GM12878 (cell line): ENCODE data around the gene SRP14. TPM values are rescaled to one million over a fixed set of nuclear protein-coding genes. Genes with fewer than 3 reads are reported as not detected.

Source experiments
- ATAC-seq: fragments of 200-7000 bp; cut with Tn5 transposase; 3 replicates; pipeline ENCODE4 v1.9.1; 2020; ENCODE audit warnings: mild to moderate bottlenecking, moderate library complexity
- BruUV-seq: library from RNA; stranded (reverse); fragments of 400-500 nt; replicated peaks from 2 replicates; lab custom pipeline; 2021; lab: Mats Ljungman, UMichigan
- CTCF ChIA-PET: fragments of 300-600 bp; sonication (Branson Sonifier 250); formaldehyde crosslinking; extraction: SDS; loops from one replicate; lab custom pipeline; 2021; ENCODE audit warnings: inconsistent platforms; lab: Yijun Ruan, JAX
- POLR2A ChIA-PET: fragments of 350-600 bp; formaldehyde crosslinking; extraction: SDS; loops from one replicate; lab custom pipeline; 2021; ENCODE audit warnings: inconsistent platforms; lab: Charles Lee
- RAD21 ChIA-PET: fragments of 300-600 bp; sonication (Branson Sonifier 250); formaldehyde crosslinking; loops from one replicate; lab custom pipeline; 2023; ENCODE audit warnings: antibody characterized with exemption; ENCODE audit not compliant: unreplicated experiment; lab: Charles Lee
- SMC1A ChIA-PET: fragments of 300-600 bp; sonication (Branson Sonifier 250); formaldehyde crosslinking; loops from one replicate; lab custom pipeline; 2023; ENCODE audit not compliant: unreplicated experiment, uncharacterized antibody; lab: Charles Lee
- DNase-seq: peaks from one replicate; pipeline ENCODE4 v3.0.0-alpha.2; 2011; ENCODE audit warnings: low read depth, low spot score
- FAIRE-seq: peaks from 3 replicates; lab custom pipeline; 2011; peaks lifted over from hg19 to GRCh38; lab: Jason Lieb, UNC
- H2AFZ ChIP-seq: 2 replicates; pipeline ENCODE4 v1.6.0; 2011; ENCODE audit warnings: low read depth, low read length, control low read depth; ENCODE audit not compliant: control insufficient read depth
- H3K27ac ChIP-seq: 2 replicates; pipeline ENCODE4 v1.5.1; 2011; ENCODE audit warnings: control low read depth; ENCODE audit not compliant: control insufficient read depth, insufficient read depth
- H3K27me3 ChIP-seq, 2 experiments: replicated peaks in 1 of 2; 2 replicates each; pipeline versions ENCODE4 v1.6.0 to v1.6.1; 2011; ENCODE audit warnings: low read length in 1 of 2; ENCODE audit not compliant: control insufficient read depth in 2 of 2, insufficient read depth in 2 of 2
- H3K36me3 ChIP-seq, 2 experiments: 2 replicates each; pipeline ENCODE4 v1.5.1; 2011; ENCODE audit warnings: low read length in 1 of 2; ENCODE audit not compliant: control insufficient read depth in 2 of 2, insufficient read depth in 2 of 2
- H3K4me1 ChIP-seq: 2 replicates; pipeline ENCODE4 v1.6.1; 2011; ENCODE audit warnings: mild to moderate bottlenecking, low read length, moderate library complexity, mixed read lengths; ENCODE audit not compliant: control insufficient read depth, insufficient read depth
- H3K4me2 ChIP-seq: 2 replicates; pipeline ENCODE4 v1.6.0; 2011; ENCODE audit warnings: control low read depth; ENCODE audit not compliant: control insufficient read depth, insufficient read depth
- H3K4me3 ChIP-seq: fragments of 200-600 bp; sonication (generic); 2 replicates; pipeline ENCODE4 v1.5.1; 2016
- H3K79me2 ChIP-seq: 2 replicates; pipeline ENCODE4 v1.6.0; 2011; ENCODE audit warnings: low read length; ENCODE audit not compliant: control insufficient read depth, insufficient read depth
- H3K9ac ChIP-seq: 2 replicates; pipeline ENCODE4 v1.8.0; 2011; ENCODE audit warnings: low read length, control low read depth, mixed read lengths; ENCODE audit not compliant: control insufficient read depth, insufficient read depth
- H3K9me3 ChIP-seq: replicated peaks from 3 replicates; pipeline ENCODE4 v1.5.1; 2011; ENCODE audit warnings: mild to moderate bottlenecking, low read length; ENCODE audit not compliant: control insufficient read depth, insufficient read depth
- H4K20me1 ChIP-seq: 2 replicates; pipeline ENCODE4 v1.6.0; 2011; ENCODE audit not compliant: control insufficient read depth, insufficient read depth
- DPF2 ChIP-seq: fragments of 450-650 bp; IDR thresholded peaks from 2 replicates; pipeline ENCODE4 v1.6.1; 2017; ENCODE audit warnings: mild to moderate bottlenecking
- EP300 ChIP-seq, 2 experiments: fragments of 150-350 bp in 1 of 2; IDR thresholded peaks; 2 replicates each; pipeline ENCODE4 v1.6.1; 2011 to 2012; ENCODE audit warnings: low read depth in 2 of 2, low read length in 2 of 2, borderline replicate concordance in 1 of 2, improper control_type of control experiment in 1 of 2, inconsistent platforms in 1 of 2; ENCODE audit not compliant: control insufficient read depth in 1 of 2
- ETV6 ChIP-seq, 2 experiments: fragments of 450-650 bp in 1 of 2; IDR thresholded peaks in 1 of 2; conservative IDR thresholded peaks in 1 of 2; 2 replicates each; pipeline ENCODE4 v1.6.1; 2014; ENCODE audit warnings: antibody characterized with exemption in 1 of 2, borderline replicate concordance in 1 of 2, low read depth in 1 of 2, mild to moderate bottlenecking in 1 of 2, moderate library complexity in 1 of 2
- HDGF ChIP-seq: fragments of 450-650 bp; IDR thresholded peaks from 2 replicates; pipeline ENCODE4 v1.6.1; 2016; ENCODE audit warnings: antibody characterized with exemption
- MEF2B ChIP-seq: fragments of 450-650 bp; IDR thresholded peaks from 2 replicates; pipeline ENCODE4 v1.6.1; 2018; ENCODE audit warnings: mild to moderate bottlenecking, moderate library complexity; ENCODE audit not compliant: partially characterized antibody, poor library complexity, severe bottlenecking
- NR2C2 ChIP-seq: IDR thresholded peaks from 2 replicates; pipeline ENCODE4 v1.6.1; 2011; ENCODE audit warnings: borderline replicate concordance, low read depth; ENCODE audit not compliant: control insufficient read depth, insufficient read length
- ZNF207 ChIP-seq: fragments of 450-650 bp; IDR thresholded peaks from 2 replicates; pipeline ENCODE4 v1.6.1; 2014; ENCODE audit warnings: antibody characterized with exemption, mild to moderate bottlenecking, borderline replicate concordance
- ZNF217 ChIP-seq: fragments of 450-650 bp; IDR thresholded peaks from 2 replicates; pipeline ENCODE4 v1.6.1; 2017; ENCODE audit warnings: antibody characterized with exemption, mild to moderate bottlenecking
- ZSCAN29 ChIP-seq: fragments of 450-650 bp; IDR thresholded peaks from 2 replicates; pipeline ENCODE4 v1.6.1; 2017; ENCODE audit warnings: mild to moderate bottlenecking, moderate library complexity
- WGBS: methylation state at CpG from one replicate; pipeline ENCODE4 v1.1.6; 2016; ENCODE audit warnings: low lambda C conversion rate; ENCODE audit not compliant: insufficient replicate concordance, insufficient coverage; ENCODE audit errors: missing lambda C conversion rate; 5-methylcytosine and 5-hydroxymethylcytosine counted together
- in situ Hi-C: fragments of 300-500 bp; cut with MboI; formaldehyde crosslinking; loops from 9 replicates; pipeline ENCODE4 v1.14.3; 2018; ENCODE audit warnings: mixed read lengths
- intact Hi-C: fragments of 100-400 bp; cut with micrococcal nuclease; formaldehyde crosslinking; loops from one replicate; pipeline ENCODE4 v1.14.2; 2022; ENCODE audit not compliant: unreplicated experiment
- polyA plus RNA-seq, 11 experiments: library from polyadenylated mRNA; depleted of rRNA in 4 of 11; unstranded in 6 of 11; stranded (reverse) in 5 of 11; fragments of >200 nt; fragmentation: Nextera tagmentation in 4 of 11; fragmentation: Illumina TruSeq in 1 of 11; extraction: Ambion mirVana in 4 of 11; extraction: Trizol in 1 of 11; gene quantifications; 1 replicate in 1 of 11; 2 replicates in 10 of 11; pipeline versions ENCODE4 v1.2.1 to v1.2.3, GENCODE V29; 2011 to 2016; ENCODE audit warnings: inconsistent platforms in 2 of 11, missing spikeins in 2 of 11, low read depth in 1 of 11
- total RNA-seq, 4 experiments: library from RNA; depleted of rRNA in 3 of 4; stranded (reverse); fragments of >200 nt in 3 of 4; fragmentation: Illumina TruSeq in 1 of 4; extraction: Trizol in 1 of 4; gene quantifications; 2 replicates each; pipeline versions ENCODE4 v1.2.1 to v1.2.3, GENCODE V29; 2013 to 2021
- TF ChIP-seq, protein P1 (sequence below): fragments of 450-650 bp; formaldehyde crosslinking; IDR thresholded peaks from 2 replicates; pipeline ENCODE4 v1.5.0; 2022; ENCODE audit warnings: mild to moderate bottlenecking, missing genetic modification characterization

The SRP14 gene
- total and polyA plus RNA-seq, 10 of the 15 experiments (the other 5 are each of a cell fraction or from before 2014, with no cell fraction given) = 141 to 1,182 (median 493) TPM

DNA sequence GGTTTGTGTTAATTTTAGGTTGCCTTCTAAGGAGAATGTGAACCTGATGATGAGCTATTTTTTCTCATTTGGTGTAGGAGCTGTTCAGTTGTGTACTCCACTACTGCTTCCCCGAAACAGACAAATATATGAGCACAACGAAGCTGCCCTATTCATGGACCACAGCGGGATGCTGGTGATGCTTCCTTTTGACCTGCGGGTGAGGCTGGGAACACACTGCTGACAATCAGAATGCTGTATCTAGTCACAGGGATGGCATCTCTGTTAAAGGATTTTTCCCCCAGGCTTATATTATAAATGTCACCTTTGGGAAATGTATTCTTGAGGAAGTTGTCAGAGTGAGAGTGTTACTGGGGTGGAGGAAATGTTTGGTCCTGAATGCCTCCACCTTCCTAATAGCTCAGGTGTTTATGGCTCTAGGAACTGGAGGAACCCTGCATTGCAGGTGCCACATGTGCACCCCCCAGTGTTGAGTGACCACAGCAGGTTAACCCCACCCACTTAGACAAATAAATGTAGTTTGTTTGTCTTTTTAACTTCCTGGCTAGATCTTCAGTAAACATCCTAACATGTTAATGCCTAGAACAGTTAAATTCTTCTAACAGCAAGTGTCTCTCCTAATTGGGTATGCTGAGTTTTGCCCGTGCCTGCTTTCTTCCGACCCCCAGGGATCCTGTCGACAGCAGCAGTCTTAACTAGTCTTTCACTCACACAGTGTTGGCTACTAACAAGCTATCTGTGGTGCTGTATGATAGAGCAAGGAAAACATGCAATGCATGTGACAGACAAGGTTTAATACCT is 35.7 kb downstream of the SRP14 start (continued):
- TF ChIP-seq, protein P1, sequence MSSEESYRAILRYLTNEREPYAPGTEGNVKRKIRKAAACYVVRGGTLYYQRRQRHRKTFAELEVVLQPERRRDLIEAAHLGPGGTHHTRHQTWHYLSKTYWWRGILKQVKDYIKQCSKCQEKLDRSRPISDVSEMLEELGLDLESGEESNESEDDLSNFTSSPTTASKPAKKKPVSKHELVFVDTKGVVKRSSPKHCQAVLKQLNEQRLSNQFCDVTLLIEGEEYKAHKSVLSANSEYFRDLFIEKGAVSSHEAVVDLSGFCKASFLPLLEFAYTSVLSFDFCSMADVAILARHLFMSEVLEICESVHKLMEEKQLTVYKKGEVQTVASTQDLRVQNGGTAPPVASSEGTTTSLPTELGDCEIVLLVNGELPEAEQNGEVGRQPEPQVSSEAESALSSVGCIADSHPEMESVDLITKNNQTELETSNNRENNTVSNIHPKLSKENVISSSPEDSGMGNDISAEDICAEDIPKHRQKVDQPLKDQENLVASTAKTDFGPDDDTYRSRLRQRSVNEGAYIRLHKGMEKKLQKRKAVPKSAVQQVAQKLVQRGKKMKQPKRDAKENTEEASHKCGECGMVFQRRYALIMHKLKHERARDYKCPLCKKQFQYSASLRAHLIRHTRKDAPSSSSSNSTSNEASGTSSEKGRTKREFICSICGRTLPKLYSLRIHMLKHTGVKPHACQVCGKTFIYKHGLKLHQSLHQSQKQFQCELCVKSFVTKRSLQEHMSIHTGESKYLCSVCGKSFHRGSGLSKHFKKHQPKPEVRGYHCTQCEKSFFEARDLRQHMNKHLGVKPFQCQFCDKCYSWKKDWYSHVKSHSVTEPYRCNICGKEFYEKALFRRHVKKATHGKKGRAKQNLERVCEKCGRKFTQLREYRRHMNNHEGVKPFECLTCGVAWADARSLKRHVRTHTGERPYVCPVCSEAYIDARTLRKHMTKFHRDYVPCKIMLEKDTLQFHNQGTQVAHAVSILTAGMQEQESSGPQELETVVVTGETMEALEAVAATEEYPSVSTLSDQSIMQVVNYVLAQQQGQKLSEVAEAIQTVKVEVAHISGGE (CRISPR knock-in tag) = no peak
- TF ChIP-seq ETV6 (conservative IDR thresholded peaks at IDR 0.05 in 1 of 2, IDR thresholded peaks at IDR 0.05 in 1 of 2; ENCODE audit: borderline replicate concordance in 1 of 2, low read depth in 1 of 2) = no peak
- TF ChIP-seq ZNF217 = no peak

- H3K4me2 ChIP-seq = no peak overlapping the region
Observed at GRCh38 chr15:40002295-40002694, 36.7 kb downstream of the SRP14 start.

More at GRCh38 chr15:40002295-40002694, 36.7 kb downstream of the SRP14 start:
- Histone ChIP-seq H3K27me3 (no peaks in the 10 kb centered on the region), H3K4me1 (no peaks in the 10 kb centered on the region), H2AFZ (no peak overlapping the region), H4K20me1 (no peaks in the 10 kb centered on the region), H3K36me3 (peaks cover 5 to 7% of the 10 kb centered on the region in 2 experiments; a peak in 3 of 4 replicates), H3K79me2 (no peaks in the 10 kb centered on the region), H3K27ac (no peak overlapping the region), H3K4me3 (no peak overlapping the region), H3K9ac (no peak overlapping the region), H3K9me3 (no peaks in the 10 kb centered on the region)
- DNase-seq (no peak), ATAC-seq (no peak), FAIRE-seq (no peak)
- ChIA-PET POLR2A (no interaction called here), RAD21 (no interaction called here), SMC1A (no interaction called here), CTCF (interaction anchor here (1.1 kb wide), 1 partner anchor 21 kb away, joined by 3 read pairs; no protein-coding TSS in a partner anchor)
- TF ChIP-seq NR2C2 (no peak), HDGF (no peak), ZNF207 (no peak), ZSCAN29 (no peak), MEF2B (no peak), DPF2 (no peak), EP300 (IDR thresholded peaks at IDR 0.05; ENCODE audit: borderline replicate concordance in 1 of 2, control insufficient read depth in 1 of 2, low read depth in 2 of 2, low read length in 2 of 2) (no peak)
- intact Hi-C loops = no loop called here
- in situ Hi-C loops = no loop called here
- BruUV-seq = no TSS peak
- WGBS = 100% methylated on average over 2 of the region's 2 CpGs
